ENCODE data around the gene MYH11. TPM values are rescaled to one million over a fixed set of nuclear protein-coding genes. Genes with fewer than 3 reads are reported as not detected.

Gene MYH11
- total RNA-seq, 3 donors from 2014 or later = 11.7 to 144 (median 96.6) TPM

- H3K27ac ChIP-seq = no peak overlapping the region
- H3K9me3 ChIP-seq = no peaks in the 10 kb centered on the region
- no peak overlapping the region for H3K4me3 ChIP-seq
- no peaks in the 10 kb centered on the region for H3K4me1 ChIP-seq
- H3K36me3 ChIP-seq = no peaks in the 10 kb centered on the region
- no peaks in the 10 kb centered on the region for H3K27me3 ChIP-seq
- intact Hi-C loops (cut with DNase I; ENCODE audit: low total_unique reads) = no loop called here
- no peak for DNase-seq (ENCODE audit: low spot score in 2 of 2)
- TF ChIP-seq, protein P1, sequence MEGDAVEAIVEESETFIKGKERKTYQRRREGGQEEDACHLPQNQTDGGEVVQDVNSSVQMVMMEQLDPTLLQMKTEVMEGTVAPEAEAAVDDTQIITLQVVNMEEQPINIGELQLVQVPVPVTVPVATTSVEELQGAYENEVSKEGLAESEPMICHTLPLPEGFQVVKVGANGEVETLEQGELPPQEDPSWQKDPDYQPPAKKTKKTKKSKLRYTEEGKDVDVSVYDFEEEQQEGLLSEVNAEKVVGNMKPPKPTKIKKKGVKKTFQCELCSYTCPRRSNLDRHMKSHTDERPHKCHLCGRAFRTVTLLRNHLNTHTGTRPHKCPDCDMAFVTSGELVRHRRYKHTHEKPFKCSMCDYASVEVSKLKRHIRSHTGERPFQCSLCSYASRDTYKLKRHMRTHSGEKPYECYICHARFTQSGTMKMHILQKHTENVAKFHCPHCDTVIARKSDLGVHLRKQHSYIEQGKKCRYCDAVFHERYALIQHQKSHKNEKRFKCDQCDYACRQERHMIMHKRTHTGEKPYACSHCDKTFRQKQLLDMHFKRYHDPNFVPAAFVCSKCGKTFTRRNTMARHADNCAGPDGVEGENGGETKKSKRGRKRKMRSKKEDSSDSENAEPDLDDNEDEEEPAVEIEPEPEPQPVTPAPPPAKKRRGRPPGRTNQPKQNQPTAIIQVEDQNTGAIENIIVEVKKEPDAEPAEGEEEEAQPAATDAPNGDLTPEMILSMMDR (IDR thresholded peaks at IDR 0.05) = no peak
- TF ChIP-seq POLR2A (IDR thresholded peaks at IDR 0.05) = no peak
- TF ChIP-seq POLR2AphosphoS5 (IDR thresholded peaks at IDR 0.05) = no peak
Observed at GRCh38 chr16:15716694-15717447, 140.0 kb downstream of the MYH11 start.

DNA sequence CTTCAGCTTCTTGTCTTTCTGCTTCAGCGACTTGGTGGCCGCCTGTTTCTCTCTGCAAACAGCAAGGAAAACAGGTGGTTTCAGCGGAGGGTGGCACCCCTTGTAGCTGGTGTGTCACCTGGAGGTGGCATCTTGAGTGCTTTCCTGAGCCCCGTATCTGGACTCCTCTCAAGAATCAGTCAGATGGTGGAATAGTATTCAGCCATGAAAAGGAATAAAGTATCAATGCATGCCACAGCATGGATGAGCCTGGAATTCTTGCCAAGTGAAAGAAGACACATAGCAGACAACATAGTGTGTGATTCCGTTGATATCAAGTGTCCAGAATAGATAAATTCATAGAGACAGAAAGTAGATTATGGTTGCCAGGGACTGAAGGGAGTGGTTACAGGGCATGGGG is 141.6 kb downstream of the MYH11 start:
- Histone ChIP-seq H3K36me3 (no peaks in the 10 kb centered on the region), H3K27me3 (no peaks in the 10 kb centered on the region), H3K27ac (no peak overlapping the region), H3K4me3 (no peak overlapping the region), H3K4me1 (no peaks in the 10 kb centered on the region), H3K9me3 (no peaks in the 10 kb centered on the region)
- intact Hi-C loops (cut with DNase I; ENCODE audit: low total_unique reads) = no loop called here
- TF ChIP-seq, protein P1 (IDR thresholded peaks at IDR 0.05) = no peak
- TF ChIP-seq POLR2AphosphoS5 (IDR thresholded peaks at IDR 0.05) (no peak), POLR2A (IDR thresholded peaks at IDR 0.05) (no peak)
- DNase-seq (ENCODE audit: low spot score in 2 of 2) = no peak

DNA sequence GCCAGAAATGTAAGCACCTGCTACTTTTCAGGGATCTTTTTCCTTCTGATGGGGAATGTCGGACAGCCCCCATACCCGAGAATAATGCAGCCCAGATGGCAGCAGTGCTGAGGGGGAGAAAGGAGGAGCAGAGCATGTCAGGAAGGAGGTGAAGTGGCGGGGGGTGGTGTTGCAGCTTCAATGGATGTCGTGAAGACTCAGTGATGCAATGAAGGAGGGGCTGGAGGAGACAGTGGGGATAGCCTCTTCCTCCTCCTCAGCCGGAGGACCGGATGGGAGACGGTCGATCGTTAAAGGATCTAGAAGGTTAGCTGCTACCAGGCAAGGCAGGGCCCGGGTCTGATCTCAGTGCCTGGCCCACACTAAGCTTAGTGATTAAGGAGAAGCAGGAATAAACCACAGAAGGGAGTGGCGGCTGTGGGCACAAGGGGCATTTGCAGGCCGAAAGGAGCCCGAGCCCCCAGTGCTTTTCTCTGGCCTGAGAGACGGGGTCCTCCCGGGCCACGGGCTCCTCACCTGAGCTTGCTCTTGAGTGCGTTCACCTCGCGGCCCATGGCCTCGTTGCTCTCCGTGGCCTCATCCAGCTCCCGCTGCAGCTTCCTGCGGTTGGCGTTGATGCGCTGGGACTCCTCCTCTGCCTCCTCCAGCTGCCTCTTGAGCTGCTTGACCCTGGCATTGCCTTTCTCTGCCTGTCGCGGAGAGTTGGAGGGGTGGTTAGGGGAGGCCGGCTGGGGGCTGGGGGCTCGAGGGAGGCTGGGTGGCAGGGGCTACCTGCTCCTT is 142.2 kb downstream of the MYH11 start:
- H3K27ac ChIP-seq = no peak overlapping the region

GRCh38 chr16:15708997-15709396 is 147.8 kb downstream of the MYH11 start:
- no peak overlapping the region for H3K4me3 ChIP-seq
- H3K27me3 ChIP-seq = no peaks in the 10 kb centered on the region
- H3K4me1 ChIP-seq = no peaks in the 10 kb centered on the region
- no peak for DNase-seq (ENCODE audit: low spot score in 2 of 2)
- no peak overlapping the region for H3K27ac ChIP-seq
- TF ChIP-seq POLR2A (IDR thresholded peaks at IDR 0.05) (no peak), POLR2AphosphoS5 (IDR thresholded peaks at IDR 0.05) (no peak)
- TF ChIP-seq, protein P1 (IDR thresholded peaks at IDR 0.05) = no peak
- no peaks in the 10 kb centered on the region for H3K36me3 ChIP-seq
- H3K9me3 ChIP-seq = no peaks in the 10 kb centered on the region
- intact Hi-C loops (cut with DNase I; ENCODE audit: low total_unique reads) = no loop called here

More for the DNA sequence above, 142.2 kb downstream of the MYH11 start:
- Histone ChIP-seq H3K4me1 (no peaks in the 10 kb centered on the region), H3K9me3 (no peaks in the 10 kb centered on the region), H3K27me3 (no peaks in the 10 kb centered on the region), H3K4me3 (no peak overlapping the region), H3K36me3 (no peaks in the 10 kb centered on the region)
- no peak for DNase-seq (ENCODE audit: low spot score in 2 of 2)
- TF ChIP-seq, protein P1 (IDR thresholded peaks at IDR 0.05) = no peak
- TF ChIP-seq POLR2AphosphoS5 (IDR thresholded peaks at IDR 0.05) = no peak
- TF ChIP-seq POLR2A (IDR thresholded peaks at IDR 0.05) = no peak
- intact Hi-C loops (cut with DNase I; ENCODE audit: low total_unique reads) = no loop called here

DNA sequence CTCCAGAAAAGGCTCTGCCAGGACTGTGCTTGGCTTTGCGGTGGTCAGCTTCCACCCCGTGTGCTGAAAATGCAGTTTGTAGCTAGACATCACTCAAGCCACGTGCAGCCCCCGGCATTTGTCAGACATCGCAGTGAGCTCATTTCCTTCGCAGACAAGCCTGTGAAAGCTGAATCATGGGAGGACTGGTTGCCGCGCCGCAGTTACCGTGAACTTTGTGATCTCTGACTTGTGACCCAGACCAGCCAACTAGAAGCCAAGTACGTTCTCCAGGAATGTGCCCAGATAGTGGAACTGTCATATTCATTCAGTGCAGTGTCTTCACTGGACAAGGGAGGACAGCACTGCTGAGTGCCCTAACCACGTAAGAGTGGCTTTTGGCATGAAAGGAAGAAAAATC is 148.7 kb downstream of the MYH11 start:
- no peak overlapping the region for H3K4me3 ChIP-seq
- intact Hi-C loops (cut with DNase I; ENCODE audit: low total_unique reads) = no loop called here
- H3K9me3 ChIP-seq = no peaks in the 10 kb centered on the region
- H3K27me3 ChIP-seq = no peaks in the 10 kb centered on the region
- H3K36me3 ChIP-seq = no peaks in the 10 kb centered on the region
- no peak overlapping the region for H3K27ac ChIP-seq
- TF ChIP-seq POLR2A (IDR thresholded peaks at IDR 0.05) = no peak
- no peak for TF ChIP-seq POLR2AphosphoS5 (IDR thresholded peaks at IDR 0.05)
- TF ChIP-seq, protein P1 (IDR thresholded peaks at IDR 0.05) = no peak
- no peak for DNase-seq (ENCODE audit: low spot score in 2 of 2)
- H3K4me1 ChIP-seq = no peaks in the 10 kb centered on the region

All from breast epithelium (tissue), 4 donors.